Cortex of kidney (tissue), 1 donor: ENCODE measurements around the gene C12orf57.

ENCODE experiments used
- DNase-seq: peaks from one replicate; lab custom pipeline; 2025; lab: John Stamatoyannopoulos, UW

The C12orf57 gene

GRCh38 chr12:6965026-6965661 lies 21.3 kb downstream of the C12orf57 start:
- DNase-seq, result no peak

- no peak for DNase-seq
These were observed 21.9 kb downstream of the C12orf57 start for GRCh38 chr12:6965714-6966113.

- no peak for DNase-seq
These were observed 22.5 kb downstream of the C12orf57 start for GRCh38 chr12:6966351-6966750.

GRCh38 chr12:6967651-6968100 lies 23.9 kb downstream of the C12orf57 start:
- no peak for DNase-seq

DNA sequence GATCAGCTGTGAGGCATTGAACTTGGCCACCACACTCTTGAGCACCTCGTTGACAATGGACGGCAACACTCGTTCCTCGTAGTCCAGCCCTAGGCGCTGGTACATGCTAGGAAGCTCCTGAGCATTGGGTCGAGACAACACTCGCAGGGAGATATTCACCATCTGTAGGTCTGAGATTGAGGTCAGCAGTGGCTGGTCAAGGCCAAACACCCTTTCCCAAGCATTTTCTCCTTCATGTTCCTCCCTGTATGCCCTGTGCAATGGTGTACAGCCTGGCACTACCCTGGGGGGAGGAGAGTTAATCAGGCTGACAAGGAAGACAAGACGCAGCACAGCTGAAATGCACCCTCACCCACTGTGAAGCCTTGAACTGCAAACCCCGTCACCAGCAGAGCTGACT lies 24.6 kb downstream of the C12orf57 start:
- no peak for DNase-seq

DNA sequence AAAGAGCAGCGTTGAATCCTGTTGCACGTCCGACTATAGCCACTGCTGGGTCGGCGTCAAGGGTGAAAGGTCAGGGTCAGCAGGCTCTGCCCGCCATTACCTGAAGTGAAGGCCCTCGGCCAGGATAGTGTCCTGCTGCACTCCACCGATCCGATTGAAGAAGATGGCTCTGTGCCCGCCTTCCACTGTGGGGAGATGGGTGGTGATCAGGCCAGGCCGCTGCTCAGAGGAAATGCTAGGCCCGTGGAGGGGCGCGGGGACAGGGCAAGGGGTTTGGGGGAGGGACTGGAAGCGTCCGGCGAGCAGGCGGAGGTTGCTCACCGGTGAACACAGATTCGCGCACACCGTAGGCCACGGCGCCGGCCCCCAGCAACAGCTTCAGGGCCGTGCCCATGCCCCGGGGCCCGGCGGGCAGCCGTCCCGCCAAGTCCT lies 26.3 kb downstream of the C12orf57 start:
- DNase-seq, result no peak

GRCh38 chr12:6974180-6974579 lies 30.4 kb downstream of the C12orf57 start:
- DNase-seq, result no peak

DNA sequence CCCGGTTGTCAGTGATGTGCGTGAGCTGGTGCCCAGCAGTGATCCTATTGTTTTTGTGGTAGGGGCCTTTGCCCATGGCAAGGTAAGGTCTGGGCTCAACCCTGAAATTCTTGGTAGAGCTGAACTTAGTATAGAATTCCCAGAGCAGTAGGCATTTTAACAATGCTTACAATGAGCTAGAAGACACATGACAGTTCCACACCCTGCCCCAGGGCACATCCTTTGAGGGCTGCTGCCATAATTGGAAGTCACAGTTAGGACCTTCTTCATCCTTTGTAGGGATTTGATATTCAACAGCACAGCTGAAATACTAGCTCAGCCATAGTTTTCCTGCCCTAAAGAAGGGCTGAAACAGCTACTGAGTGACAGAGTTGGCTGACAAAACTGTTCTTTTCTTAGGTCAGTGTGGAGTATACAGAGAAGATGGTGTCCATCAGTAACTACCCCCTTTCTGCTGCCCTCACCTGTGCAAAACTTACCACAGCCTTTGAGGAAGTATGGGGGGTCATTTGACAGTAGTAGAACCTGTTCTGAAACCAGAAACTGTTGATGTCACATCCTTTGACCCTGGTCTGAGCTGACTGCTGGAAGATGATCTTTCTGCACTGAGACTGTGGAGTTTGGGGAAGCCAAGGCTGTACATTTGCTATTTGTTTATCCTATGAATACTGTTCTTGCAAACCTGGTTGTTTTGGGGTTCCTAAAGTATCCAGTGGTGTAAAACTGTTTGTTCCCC lies 31.6 kb downstream of the C12orf57 start:
- DNase-seq, result no peak

- DNase-seq, result no peak
These were observed 33.8 kb downstream of the C12orf57 start for GRCh38 chr12:6977653-6978052.

DNA sequence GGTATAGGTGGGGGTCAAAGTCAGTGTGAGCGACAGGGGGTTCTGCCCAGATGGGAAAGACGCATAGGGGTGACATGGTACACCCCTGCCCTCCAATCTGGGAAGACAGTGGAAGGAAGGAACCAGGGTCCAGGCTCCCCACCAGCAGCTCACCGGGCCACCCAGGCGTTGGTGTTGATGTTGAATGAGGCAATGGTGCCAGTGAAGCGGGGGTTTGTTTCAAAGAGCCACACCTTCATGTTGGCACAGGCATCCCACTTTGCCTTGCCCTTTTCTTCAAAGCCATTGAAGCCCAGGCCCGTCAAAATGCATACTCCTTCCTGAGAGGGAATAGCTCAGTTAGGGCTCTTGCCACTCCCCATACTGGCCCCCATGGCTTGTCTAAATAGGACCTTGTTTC lies 34.4 kb downstream of the C12orf57 start:
- DNase-seq, result no peak

DNA sequence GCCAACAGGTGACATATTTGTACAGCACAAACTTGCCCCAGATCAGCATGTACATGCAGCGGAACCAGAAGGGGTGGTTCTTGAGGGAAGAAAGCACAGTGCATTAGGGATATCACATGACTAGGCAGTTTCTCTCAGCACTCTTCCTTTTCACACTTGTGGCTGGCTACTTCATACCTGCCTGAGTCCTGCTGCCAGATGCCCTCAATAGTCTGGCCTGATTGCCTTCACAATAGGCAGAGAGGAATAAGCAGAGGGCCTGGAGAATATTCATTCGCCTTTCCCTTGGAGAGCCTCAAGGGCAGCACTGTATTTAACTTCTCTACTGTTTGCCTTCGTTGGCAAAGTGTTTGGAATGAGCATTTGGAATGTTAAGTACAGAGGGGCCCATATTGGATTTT lies 34.8 kb downstream of the C12orf57 start:
- DNase-seq, result no peak

DNA sequence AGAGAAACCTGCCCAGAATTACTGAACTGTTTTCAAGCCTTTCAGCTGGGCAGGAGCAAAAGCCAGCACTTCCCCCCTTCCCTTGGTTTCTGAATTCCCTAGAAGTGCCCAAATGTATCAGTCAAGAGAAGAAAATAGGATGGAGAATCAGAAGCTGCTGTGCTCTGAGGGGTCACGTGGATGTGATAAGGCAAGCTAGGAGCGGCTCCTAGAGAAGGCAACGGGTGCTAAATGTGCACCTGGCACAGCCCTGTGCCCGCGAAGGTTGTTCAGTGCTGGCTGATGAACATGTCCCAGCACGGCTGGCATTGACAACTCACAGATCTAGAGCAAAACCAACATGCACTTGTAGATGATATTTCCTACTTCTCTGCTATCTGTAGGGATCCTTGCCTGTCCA lies 35.2 kb downstream of the C12orf57 start:
- DNase-seq, result no peak

GRCh38 chr12:6979453-6979852 lies 35.6 kb downstream of the C12orf57 start:
- DNase-seq, result no peak

DNA sequence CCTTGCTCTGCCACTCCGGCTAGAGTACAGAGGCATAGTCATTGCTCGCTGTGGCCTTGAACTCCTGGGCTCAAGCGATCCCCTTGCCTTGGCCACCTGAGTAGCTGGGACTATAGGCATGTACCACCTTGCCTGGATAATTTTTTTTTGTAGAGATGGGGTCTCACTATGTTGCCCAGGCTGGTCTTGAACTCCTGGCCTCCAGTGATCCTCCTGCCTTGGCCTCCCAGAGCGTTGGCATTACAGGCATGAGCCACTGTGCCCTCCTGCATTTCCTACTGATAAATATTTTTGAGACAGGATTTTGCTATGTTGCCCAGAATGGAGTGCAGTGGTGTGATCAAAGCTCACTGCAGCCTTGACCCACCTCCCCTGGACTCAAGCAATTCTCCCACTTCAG lies 36.3 kb downstream of the C12orf57 start:
- DNase-seq, result no peak

- no peak for DNase-seq
These were observed 36.9 kb downstream of the C12orf57 start for GRCh38 chr12:6980740-6981139.

- DNase-seq, result no peak
These were observed 37.6 kb downstream of the C12orf57 start for GRCh38 chr12:6981152-6982052.

GRCh38 chr12:6982532-6982931 lies 38.7 kb downstream of the C12orf57 start:
- DNase-seq, result no peak

DNA sequence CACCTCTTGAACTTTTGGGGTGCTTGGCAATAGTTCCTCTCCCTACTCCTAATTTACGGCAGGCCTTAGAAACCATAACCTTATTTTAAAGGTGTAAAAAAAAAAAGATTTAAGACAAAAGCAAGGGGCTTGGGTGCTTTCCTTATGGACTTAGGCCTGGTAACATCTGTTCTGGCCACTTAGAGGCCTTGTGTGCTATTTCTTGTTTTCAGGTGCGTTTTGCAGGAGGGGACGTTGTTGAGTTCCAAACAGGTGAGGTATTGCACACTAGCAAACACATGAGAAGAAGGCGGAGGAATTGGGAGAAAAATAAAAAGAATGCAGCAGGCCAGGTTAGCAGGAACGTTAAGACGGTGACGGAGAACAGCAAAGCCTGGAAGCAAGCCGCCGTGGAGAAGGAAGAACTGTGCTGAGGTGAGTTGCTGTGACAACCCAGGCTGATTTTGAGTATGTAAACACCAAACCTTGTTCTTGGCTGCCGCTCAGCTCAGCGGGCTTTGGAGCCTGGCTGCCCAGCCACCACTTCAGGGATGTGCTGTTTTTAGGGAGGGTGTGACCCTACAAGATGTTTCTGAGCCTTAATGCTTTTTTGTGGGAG lies 44.2 kb downstream of the C12orf57 start:
- no peak for DNase-seq
